GM12892 (cell line): Measurements from ENCODE around the gene ARHGEF4.

Experiments
- POLR2A ChIP-seq: IDR thresholded peaks from 2 replicates; pipeline ENCODE4 v1.6.1; 2011; ENCODE audit warnings: low read depth, low read length, control low read depth
- POLR2AphosphoS5 ChIP-seq: IDR thresholded peaks from 2 replicates; pipeline ENCODE4 v1.6.1; 2011; ENCODE audit warnings: low read depth, low read length, control low read depth

DNA sequence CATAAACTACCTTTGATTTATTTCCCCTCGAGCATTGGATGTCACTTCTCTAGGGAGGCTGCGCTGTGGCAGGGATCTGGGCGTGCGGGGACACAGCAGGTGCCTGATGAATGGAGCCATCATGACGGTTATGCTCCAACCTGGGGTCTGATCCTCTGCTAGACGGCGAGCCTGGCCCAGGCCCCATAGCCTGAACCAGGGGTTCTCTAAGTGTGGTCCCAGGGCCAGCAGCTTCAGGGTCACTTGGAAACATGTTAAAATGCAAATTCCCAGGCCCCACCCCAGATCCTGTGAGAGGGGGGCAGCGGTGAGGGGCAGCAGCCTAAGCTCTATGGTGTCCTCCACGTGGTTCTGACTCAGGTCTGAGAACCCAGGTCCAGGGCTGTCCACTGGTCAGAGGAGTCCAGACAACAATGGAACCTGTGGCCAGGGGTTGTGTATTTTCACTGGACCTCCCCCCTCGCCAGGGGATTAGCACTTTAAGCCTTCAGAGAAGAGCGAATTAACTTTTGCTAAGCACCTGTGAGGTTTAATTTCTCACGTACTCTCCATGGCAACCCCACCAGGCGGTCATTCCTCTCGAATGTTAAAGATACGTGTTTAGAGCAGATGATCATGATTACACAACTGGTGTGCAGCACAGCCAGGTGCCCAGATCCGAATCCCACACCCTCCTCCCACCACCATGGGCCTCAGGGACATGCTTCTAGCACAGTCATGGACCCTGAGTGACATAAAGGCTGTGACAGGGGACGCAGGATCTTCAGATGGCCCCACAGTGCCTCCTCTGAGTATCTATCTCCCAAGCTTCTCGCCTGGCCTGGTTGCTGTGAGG is 1.6 kb upstream of the ARHGEF4 start:
- TF ChIP-seq POLR2AphosphoS5 (no peak), POLR2A (no peak)
